Ishikawa (cell line): Measurements from ENCODE around the gene ALG14.

Experiments
- CEBPB ChIP-seq: IDR thresholded peaks from 2 replicates; pipeline ENCODE4 v1.6.1; 2012
- CREB1 ChIP-seq: IDR thresholded peaks from 2 replicates; pipeline ENCODE4 v1.6.1; 2012; ENCODE audit warnings: low read depth
- EGR1 ChIP-seq: IDR thresholded peaks from 2 replicates; pipeline ENCODE4 v1.6.1; 2012
- EP300 ChIP-seq: IDR thresholded peaks from 2 replicates; pipeline ENCODE4 v1.6.1; 2012; ENCODE audit warnings: borderline replicate concordance
- FOXM1 ChIP-seq: IDR thresholded peaks from 2 replicates; pipeline ENCODE4 v1.6.1; 2012; ENCODE audit warnings: low read depth, borderline replicate concordance
- MAX ChIP-seq: IDR thresholded peaks from 2 replicates; pipeline ENCODE4 v1.6.1; 2012
- NFIC ChIP-seq: IDR thresholded peaks from 2 replicates; pipeline ENCODE4 v1.6.1; 2012
- RAD21 ChIP-seq: IDR thresholded peaks from 2 replicates; pipeline ENCODE4 v1.6.1; 2012; ENCODE audit warnings: low read depth
- REST ChIP-seq: IDR thresholded peaks from 2 replicates; pipeline ENCODE4 v1.6.1; 2012; ENCODE audit warnings: low read depth, mild to moderate bottlenecking
- TAF1 ChIP-seq: IDR thresholded peaks from 2 replicates; pipeline ENCODE4 v1.6.1; 2012; ENCODE audit warnings: low read depth, mild to moderate bottlenecking
- TCF12 ChIP-seq: IDR thresholded peaks from 2 replicates; pipeline ENCODE4 v1.6.1; 2012; ENCODE audit warnings: low read depth
- TEAD4 ChIP-seq: IDR thresholded peaks from 2 replicates; pipeline ENCODE4 v1.6.1; 2012
- USF1 ChIP-seq: IDR thresholded peaks from 2 replicates; pipeline ENCODE4 v1.6.1; 2012
- ZBTB7A ChIP-seq: IDR thresholded peaks from 2 replicates; pipeline ENCODE4 v1.6.1; 2012; ENCODE audit warnings: low read depth

ALG14 gene

GRCh38 chr1:94951046-94951445 lies 121.7 kb downstream of the ALG14 start:
- TF ChIP-seq NFIC (no peak), REST (no peak), TAF1 (no peak), TCF12 (no peak), TEAD4 (no peak), ZBTB7A (no peak), CEBPB (no peak)

GRCh38 chr1:94949681-94950661 lies 122.8 kb downstream of the ALG14 start:
- TF ChIP-seq RAD21 (no peak), TEAD4 (no peak), MAX (no peak), USF1 (no peak), CREB1 (no peak), EGR1 (no peak), ZBTB7A (no peak), REST (no peak), CEBPB (no peak), TCF12 (no peak), FOXM1 (no peak), TAF1 (no peak)

- no peak for TF ChIP-seq EGR1
- no peak for TF ChIP-seq NFIC
- no peak for TF ChIP-seq ZBTB7A
- no peak for TF ChIP-seq RAD21
- no peak for TF ChIP-seq USF1
- no peak for TF ChIP-seq CEBPB
Observed at GRCh38 chr1:94947437-94947836, 125.3 kb downstream of the ALG14 start.

GRCh38 chr1:94946886-94947285 lies 125.9 kb downstream of the ALG14 start:
- TF ChIP-seq TCF12 (no peak), CEBPB (no peak), RAD21 (no peak), NFIC (no peak), USF1 (no peak), TEAD4 (no peak), FOXM1 (no peak), EGR1 (no peak), MAX (no peak), CREB1 (no peak), EP300 (no peak)

GRCh38 chr1:94942171-94943128 lies 130.3 kb downstream of the ALG14 start:
- TF ChIP-seq FOXM1 (no peak), CREB1 (no peak), EGR1 (no peak), NFIC (no peak), TEAD4 (no peak)
